CD4-positive, alpha-beta T cell (primary cell): ENCODE data around the gene CEPT1. TPM values are rescaled to one million over a fixed set of nuclear protein-coding genes. Genes with fewer than 3 reads are reported as not detected.

Source experiments
- ATAC-seq: fragments of 200-7000 bp; cut with Tn5 transposase; one replicate; pipeline ENCODE4 v1.10.0; 2022; ENCODE audit warnings: mild to moderate bottlenecking; ENCODE audit not compliant: poor library complexity
- CTCF ChIA-PET: fragments of 350-600 bp; sonication (Branson Sonifier 250); formaldehyde crosslinking; loops from one replicate; lab custom pipeline; 2021; ENCODE audit warnings: antibody characterized with exemption, inconsistent platforms; lab: Charles Lee
- POLR2A ChIA-PET: fragments of 350-600 bp; sonication (Branson Sonifier 250); formaldehyde crosslinking; loops from one replicate; lab custom pipeline; 2021; ENCODE audit warnings: antibody characterized with exemption, inconsistent platforms; lab: Charles Lee
- DNase-seq, 14 experiments: peaks; one replicate each; pipeline ENCODE4 v3.0.0-alpha.2; 2013 to 2020; ENCODE audit warnings: mixed read lengths in 2 of 14
- H3K27ac ChIP-seq, 2 donors: one replicate each; pipeline versions ENCODE4 v1.5.1 to v1.7.0; 2013; ENCODE audit warnings: low read length in 2 of 2, low read depth in 1 of 2, mild to moderate bottlenecking in 1 of 2
- H3K27me3 ChIP-seq, 2 experiments: 1 replicate in 1 of 2; 2 replicates in 1 of 2; pipeline versions ENCODE4 v1.6.1 to v1.7.0; 2013; ENCODE audit warnings: low read length in 2 of 2, control low read depth in 1 of 2, mild to moderate bottlenecking in 1 of 2, moderate library complexity in 1 of 2; ENCODE audit not compliant: insufficient read depth in 2 of 2, control insufficient read depth in 1 of 2
- H3K36me3 ChIP-seq: one replicate; pipeline ENCODE4 v1.6.1; 2013; ENCODE audit warnings: low read length, control low read depth; ENCODE audit not compliant: insufficient read depth
- H3K4me1 ChIP-seq: one replicate; pipeline ENCODE4 v1.6.1; 2013; ENCODE audit warnings: low read length, control low read depth; ENCODE audit not compliant: insufficient read depth
- H3K4me3 ChIP-seq: one replicate; pipeline ENCODE4 v1.5.1; 2013; ENCODE audit warnings: mild to moderate bottlenecking, low read length, moderate library complexity
- H3K9me3 ChIP-seq, 2 experiments: 1 replicate in 1 of 2; 2 replicates in 1 of 2; pipeline versions ENCODE4 v1.6.1 to v1.7.0; 2013; ENCODE audit warnings: low read length in 2 of 2, mild to moderate bottlenecking in 2 of 2, control low read depth in 1 of 2, moderate library complexity in 1 of 2; ENCODE audit not compliant: control insufficient read depth in 1 of 2, insufficient read depth in 1 of 2
- H3K27ac Mint-ChIP-seq: one replicate; pipeline ENCODE4 v1.8.0; 2020; ENCODE audit warnings: mixed read lengths
- H3K27me3 Mint-ChIP-seq: one replicate; pipeline ENCODE4 v1.8.0; 2021; ENCODE audit warnings: mixed read lengths
- H3K36me3 Mint-ChIP-seq: one replicate; pipeline ENCODE4 v1.8.0; 2021; ENCODE audit warnings: low read depth, mixed read lengths
- H3K4me1 Mint-ChIP-seq: one replicate; pipeline ENCODE4 v1.8.0; 2021; ENCODE audit warnings: low read depth, mixed read lengths
- H3K4me3 Mint-ChIP-seq: one replicate; pipeline ENCODE4 v1.8.0; 2020; ENCODE audit warnings: mild to moderate bottlenecking, mixed read lengths
- H3K9me3 Mint-ChIP-seq: one replicate; pipeline ENCODE4 v1.8.0; 2020; ENCODE audit warnings: mixed read lengths
- intact Hi-C, 2 experiments: fragments of 100-400 bp; cut with DNase I in 1 of 2; cut with micrococcal nuclease in 1 of 2; formaldehyde crosslinking; loops; one replicate each; pipeline versions ENCODE4 v1.15.1 to v1.9.0; 2023 to 2025; cut with DNase I, micrococcal nuclease
- total RNA-seq, 174 experiments: library from RNA in 2 of 174; stranded (reverse) in 2 of 174; gene quantifications; one replicate each; pipeline ENCODE4 v1.2.3 and lab custom pipeline; 2021 to 2026
- TF ChIP-seq, protein P1 (sequence below): fragments of 200-600 bp; IDR thresholded peaks from one replicate; pipeline ENCODE4 v1.8.0; 2022; ENCODE audit warnings: antibody characterized with exemption, mild to moderate bottlenecking

Gene CEPT1
- total RNA-seq, 2 experiments from 2014 or later, result 25.0 to 27.2 TPM

DNA sequence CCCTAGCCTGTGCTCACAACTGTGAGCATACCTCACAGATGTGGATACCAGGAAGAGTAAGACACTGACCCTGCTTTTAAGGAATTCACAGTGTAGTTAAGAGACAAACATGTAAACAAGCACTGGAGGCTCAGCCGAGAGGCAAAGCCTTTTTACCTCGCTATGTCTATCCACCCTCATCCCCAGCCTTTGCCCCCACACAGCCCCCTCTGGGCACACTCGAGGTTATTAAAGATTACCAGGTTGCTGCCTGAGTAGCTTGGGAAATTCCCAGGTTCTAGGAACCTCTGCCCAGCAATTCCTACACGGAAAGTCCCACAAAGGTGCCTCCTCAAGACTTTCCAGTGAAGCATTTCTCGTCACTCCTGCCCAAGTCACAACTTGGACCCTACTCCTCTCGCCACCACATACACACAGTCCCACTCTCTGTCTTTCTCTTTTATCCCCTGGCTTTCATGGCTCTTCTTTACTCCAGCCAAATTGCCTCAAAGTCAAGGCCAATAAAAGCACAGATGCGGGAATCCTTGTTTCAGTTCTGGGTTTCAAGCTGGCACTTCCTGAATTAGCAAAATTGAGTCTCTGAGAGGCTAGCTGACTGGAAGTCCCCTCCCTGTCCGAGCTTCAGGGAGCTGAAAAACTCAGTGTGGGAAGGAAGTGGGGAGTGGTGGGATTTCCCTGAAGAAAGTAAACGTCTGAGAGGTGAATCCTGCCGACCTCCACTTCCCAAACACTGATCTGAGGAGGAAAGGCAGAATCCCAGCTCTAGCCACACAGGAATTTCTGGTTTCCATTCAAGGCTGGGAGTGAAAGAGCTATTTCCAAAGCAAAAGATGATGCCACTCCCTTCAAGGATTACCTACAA lies 52.9 kb downstream of the CEPT1 start:
- H3K4me1 Mint-ChIP-seq, result peaks cover 100% of the 10 kb centered on the region
- H3K4me3 ChIP-seq, result no peak overlapping the region
- DNase-seq (peak in 4 of 14 experiments; percentile 5 to 81 (median 61)), ATAC-seq (peak; percentile 24)
- H3K4me1 ChIP-seq, result peaks cover 100% of the 10 kb centered on the region
- TF ChIP-seq, protein P1, sequence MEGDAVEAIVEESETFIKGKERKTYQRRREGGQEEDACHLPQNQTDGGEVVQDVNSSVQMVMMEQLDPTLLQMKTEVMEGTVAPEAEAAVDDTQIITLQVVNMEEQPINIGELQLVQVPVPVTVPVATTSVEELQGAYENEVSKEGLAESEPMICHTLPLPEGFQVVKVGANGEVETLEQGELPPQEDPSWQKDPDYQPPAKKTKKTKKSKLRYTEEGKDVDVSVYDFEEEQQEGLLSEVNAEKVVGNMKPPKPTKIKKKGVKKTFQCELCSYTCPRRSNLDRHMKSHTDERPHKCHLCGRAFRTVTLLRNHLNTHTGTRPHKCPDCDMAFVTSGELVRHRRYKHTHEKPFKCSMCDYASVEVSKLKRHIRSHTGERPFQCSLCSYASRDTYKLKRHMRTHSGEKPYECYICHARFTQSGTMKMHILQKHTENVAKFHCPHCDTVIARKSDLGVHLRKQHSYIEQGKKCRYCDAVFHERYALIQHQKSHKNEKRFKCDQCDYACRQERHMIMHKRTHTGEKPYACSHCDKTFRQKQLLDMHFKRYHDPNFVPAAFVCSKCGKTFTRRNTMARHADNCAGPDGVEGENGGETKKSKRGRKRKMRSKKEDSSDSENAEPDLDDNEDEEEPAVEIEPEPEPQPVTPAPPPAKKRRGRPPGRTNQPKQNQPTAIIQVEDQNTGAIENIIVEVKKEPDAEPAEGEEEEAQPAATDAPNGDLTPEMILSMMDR, result no peak
- intact Hi-C loops, result no loop called here
- H3K27me3 Mint-ChIP-seq, result no peaks in the 10 kb centered on the region
- no peaks in the 10 kb centered on the region for H3K9me3 Mint-ChIP-seq
- H3K27ac Mint-ChIP-seq, result peak overlapping the region; percentile 90
- no peaks in the 10 kb centered on the region for H3K27me3 ChIP-seq
- H3K9me3 ChIP-seq, result no peaks in the 10 kb centered on the region
- peak overlapping the region; percentile 78 to 97 for H3K27ac ChIP-seq
- H3K36me3 ChIP-seq, result peaks cover 97% of the 10 kb centered on the region
- peak overlapping the region; percentile 99 for H3K4me3 Mint-ChIP-seq
- POLR2A ChIA-PET, result interaction anchor here (1.0 to 15.0 kb wide), 9 partner anchors 9 to 153 kb away, joined by 3 to 756 read pairs (median 6); partner anchors contain the start of genes CEPT1, CHI3L2 and DRAM2
- peaks cover 100% of the 10 kb centered on the region for H3K36me3 Mint-ChIP-seq
- CTCF ChIA-PET, result interaction anchor here (0.9 to 1.6 kb wide), 4 partner anchors 11 to 207 kb away, joined by 3 to 4 read pairs (median 4); no protein-coding TSS in a partner anchor

DNA sequence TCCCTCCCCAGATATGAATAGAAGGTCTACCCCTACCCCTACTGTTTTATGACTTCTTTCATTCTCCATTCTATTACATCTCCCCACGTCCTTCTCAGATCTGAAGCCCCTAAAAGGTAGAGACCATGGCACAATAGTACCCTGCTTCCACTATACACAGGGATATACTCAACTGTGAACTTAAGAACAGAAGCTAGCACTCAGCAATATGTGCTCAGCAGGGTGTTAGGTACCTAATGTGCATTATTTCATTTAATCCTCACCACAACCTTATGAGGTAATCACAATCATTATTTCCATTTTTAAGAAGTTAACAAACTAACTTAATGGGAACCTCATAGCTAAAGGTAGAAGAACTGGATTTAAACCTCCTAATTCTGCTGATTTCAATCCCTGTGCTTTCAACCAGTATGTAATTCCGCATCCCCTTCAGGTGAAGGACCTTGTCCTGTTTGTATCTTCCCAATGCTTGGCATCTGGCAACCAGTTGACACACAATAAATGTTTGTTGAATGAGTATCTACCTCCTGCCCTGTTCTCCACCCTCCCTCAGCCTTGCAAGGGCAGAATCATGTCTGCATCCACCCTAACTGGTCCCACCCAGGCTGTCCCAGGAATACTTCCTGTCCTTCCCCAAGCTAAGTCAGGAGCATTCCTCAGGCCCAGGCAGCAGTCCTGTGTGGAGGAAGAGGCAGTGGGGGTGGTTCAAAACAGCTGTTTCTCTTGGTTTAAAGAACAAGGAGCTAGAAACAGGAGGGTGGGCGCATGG lies 53.9 kb downstream of the CEPT1 start:
- no peak for ATAC-seq
- Mint-ChIP-seq H3K27me3 (no peaks in the 10 kb centered on the region), H3K4me3 (peak overlapping the region; percentile 99), H3K27ac (peak overlapping the region; percentile 90), H3K9me3 (no peaks in the 10 kb centered on the region), H3K4me1 (peaks cover 95% of the 10 kb centered on the region), H3K36me3 (peaks cover 100% of the 10 kb centered on the region)
- TF ChIP-seq, protein P1, result no peak
- peaks cover 98% of the 10 kb centered on the region for H3K4me1 ChIP-seq
- H3K9me3 ChIP-seq, result no peaks in the 10 kb centered on the region
- peak overlapping the region; percentile 78 to 97 for H3K27ac ChIP-seq
- POLR2A ChIA-PET, result interaction anchor here (1.1 to 15.0 kb wide), 7 partner anchors 8 to 152 kb away, joined by 3 to 756 read pairs (median 6); partner anchors contain the start of genes CEPT1, CHI3L2 and DRAM2
- no peak overlapping the region for H3K4me3 ChIP-seq
- DNase-seq, result no peak
- no peaks in the 10 kb centered on the region for H3K27me3 ChIP-seq
- CTCF ChIA-PET, result interaction anchor here (1.1 kb wide), 1 partner anchor 140 kb away, joined by 4 read pairs; no protein-coding TSS in a partner anchor
- peaks cover 97% of the 10 kb centered on the region for H3K36me3 ChIP-seq
- intact Hi-C loops, result no loop called here
